ENCODE measurements around the gene SLC38A1.

Gene SLC38A1

GRCh38 chr12:46148327-46149078 lies 120.3 kb downstream of the SLC38A1 start:
- DNase-seq (ENCODE audit: low read depth), result peak; percentile 28
- peaks cover 2% of the 10 kb centered on the region for H3K4me1 ChIP-seq (ENCODE audit: control insufficient read depth, insufficient read depth, low read length)
- no peaks in the 10 kb centered on the region for H3K36me3 ChIP-seq (ENCODE audit: control insufficient read depth, insufficient read depth, low read length, severe bottlenecking)
- no peak overlapping the region for H3K4me3 ChIP-seq (ENCODE audit: low read length)
- H3K9me3 ChIP-seq (ENCODE audit: control insufficient read depth, low read length), result no peaks in the 10 kb centered on the region
- H3K27me3 ChIP-seq (replicated peaks; ENCODE audit: control insufficient read depth, insufficient read depth, low read length), result no peaks in the 10 kb centered on the region
- no peak overlapping the region for H3K9ac ChIP-seq (ENCODE audit: low read length)

DNA sequence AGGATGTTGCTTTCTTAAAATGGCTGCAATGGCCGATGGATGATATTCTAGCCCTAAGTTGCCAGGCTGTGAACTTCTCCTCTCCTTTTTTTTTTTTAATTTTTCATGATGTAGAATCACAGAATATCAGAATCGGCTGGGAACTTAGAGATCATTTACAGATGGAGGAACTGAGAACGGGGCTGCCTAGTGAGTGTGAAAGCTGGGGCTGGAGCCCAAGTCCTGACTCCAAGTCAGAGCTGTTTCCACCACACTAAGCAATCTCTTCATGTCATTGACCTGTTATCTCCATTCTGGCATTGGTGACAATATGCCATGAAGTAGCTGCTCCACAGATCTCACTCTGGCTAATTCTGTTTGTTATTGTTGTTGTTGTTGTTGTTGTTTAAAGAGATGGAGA lies 121.7 kb downstream of the SLC38A1 start:
- no peaks in the 10 kb centered on the region for H3K27me3 ChIP-seq (replicated peaks; ENCODE audit: control insufficient read depth, insufficient read depth, low read length)
- no peak overlapping the region for H3K9ac ChIP-seq (ENCODE audit: low read length)
- no peak overlapping the region for H3K4me3 ChIP-seq (ENCODE audit: low read length)
- H3K9me3 ChIP-seq (ENCODE audit: control insufficient read depth, low read length), result no peaks in the 10 kb centered on the region
- no peaks in the 10 kb centered on the region for H3K4me1 ChIP-seq (ENCODE audit: control insufficient read depth, insufficient read depth, low read length)
- no peak for DNase-seq (ENCODE audit: low read depth)
- no peaks in the 10 kb centered on the region for H3K36me3 ChIP-seq (ENCODE audit: control insufficient read depth, insufficient read depth, low read length, severe bottlenecking)

DNA sequence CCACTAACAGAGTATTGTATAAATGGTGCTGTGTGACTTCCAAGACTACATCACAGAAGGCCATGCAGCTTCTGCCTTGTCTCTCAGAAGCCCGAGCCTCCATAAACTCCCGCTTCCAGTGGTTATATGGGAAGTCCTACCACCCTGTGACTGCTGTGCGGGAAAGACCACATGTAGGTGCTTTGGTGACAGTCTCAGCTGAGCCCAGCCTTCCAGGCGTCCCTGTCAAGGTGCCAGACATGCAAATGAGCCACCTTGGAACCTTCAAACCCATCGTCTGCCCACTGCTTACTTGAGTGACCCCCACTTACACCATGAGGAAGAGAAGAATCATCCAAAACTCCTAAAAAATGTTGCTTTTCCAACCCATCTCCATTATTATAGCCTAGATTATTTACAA lies 123.0 kb downstream of the SLC38A1 start:
- no peaks in the 10 kb centered on the region for H3K4me1 ChIP-seq (ENCODE audit: control insufficient read depth, insufficient read depth, low read length)
- H3K36me3 ChIP-seq (ENCODE audit: control insufficient read depth, insufficient read depth, low read length, severe bottlenecking), result no peaks in the 10 kb centered on the region
- no peak overlapping the region for H3K9ac ChIP-seq (ENCODE audit: low read length)
- DNase-seq (ENCODE audit: low read depth), result no peak
- no peaks in the 10 kb centered on the region for H3K9me3 ChIP-seq (ENCODE audit: control insufficient read depth, low read length)
- no peak overlapping the region for H3K4me3 ChIP-seq (ENCODE audit: low read length)
- H3K27me3 ChIP-seq (replicated peaks; ENCODE audit: control insufficient read depth, insufficient read depth, low read length), result no peaks in the 10 kb centered on the region

DNA sequence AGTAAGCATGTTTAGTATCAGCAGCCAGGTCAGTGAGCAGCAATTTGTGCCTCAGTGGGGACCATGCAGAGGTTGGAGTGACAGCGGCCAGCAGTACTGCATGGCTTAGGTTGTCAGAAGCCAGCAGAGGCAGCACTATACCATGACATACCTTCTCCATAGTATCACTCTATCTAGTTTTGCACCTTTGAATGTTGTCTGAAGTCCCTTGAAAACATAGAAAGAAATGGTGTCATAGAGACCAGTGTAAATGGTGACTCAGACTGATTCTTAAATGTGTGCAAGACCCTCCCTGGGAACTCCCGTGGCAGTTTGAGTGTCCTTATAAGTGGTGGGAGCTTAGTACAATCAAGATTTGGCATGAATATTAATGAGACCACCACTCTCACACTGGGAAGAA lies 124.4 kb downstream of the SLC38A1 start:
- no peak overlapping the region for H3K4me3 ChIP-seq (ENCODE audit: low read length)
- no peak for DNase-seq (ENCODE audit: low read depth)
- H3K4me1 ChIP-seq (ENCODE audit: control insufficient read depth, insufficient read depth, low read length), result no peaks in the 10 kb centered on the region
- no peaks in the 10 kb centered on the region for H3K36me3 ChIP-seq (ENCODE audit: control insufficient read depth, insufficient read depth, low read length, severe bottlenecking)
- no peaks in the 10 kb centered on the region for H3K27me3 ChIP-seq (replicated peaks; ENCODE audit: control insufficient read depth, insufficient read depth, low read length)
- no peak overlapping the region for H3K9ac ChIP-seq (ENCODE audit: low read length)
- no peaks in the 10 kb centered on the region for H3K9me3 ChIP-seq (ENCODE audit: control insufficient read depth, low read length)

DNA sequence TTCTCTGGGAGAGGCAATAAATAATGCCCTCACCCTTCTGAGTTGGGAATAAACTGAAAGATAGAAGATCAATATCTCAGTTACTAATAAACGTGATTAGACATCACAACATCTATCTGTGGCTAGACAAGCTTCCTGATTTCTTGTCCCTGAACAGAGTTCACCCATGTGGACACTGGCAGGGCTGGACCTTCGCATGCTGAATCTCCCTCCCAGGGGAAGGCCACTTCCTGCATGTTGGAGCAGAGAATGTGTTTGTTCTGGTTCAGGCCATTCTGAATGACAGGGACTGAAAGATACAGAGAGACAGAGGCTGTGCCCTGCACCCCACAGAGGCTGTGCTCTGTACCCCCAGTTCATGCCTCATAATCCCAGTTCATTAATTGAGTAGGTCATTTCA lies 132.6 kb downstream of the SLC38A1 start:
- Histone ChIP-seq H3K9ac (ENCODE audit: low read length) (no peak overlapping the region), H3K27me3 (replicated peaks; ENCODE audit: control insufficient read depth, insufficient read depth, low read length) (no peaks in the 10 kb centered on the region), H3K9me3 (ENCODE audit: control insufficient read depth, low read length) (no peaks in the 10 kb centered on the region), H3K36me3 (ENCODE audit: control insufficient read depth, insufficient read depth, low read length, severe bottlenecking) (no peaks in the 10 kb centered on the region), H3K4me3 (ENCODE audit: low read length) (no peak overlapping the region), H3K4me1 (ENCODE audit: control insufficient read depth, insufficient read depth, low read length) (no peaks in the 10 kb centered on the region)
- DNase-seq (ENCODE audit: low read depth), result no peak

GRCh38 chr12:46135750-46136149 lies 133.1 kb downstream of the SLC38A1 start:
- H3K9ac ChIP-seq (ENCODE audit: low read length), result no peak overlapping the region
- H3K4me3 ChIP-seq (ENCODE audit: low read length), result no peak overlapping the region
- no peaks in the 10 kb centered on the region for H3K27me3 ChIP-seq (replicated peaks; ENCODE audit: control insufficient read depth, insufficient read depth, low read length)
- H3K4me1 ChIP-seq (ENCODE audit: control insufficient read depth, insufficient read depth, low read length), result no peaks in the 10 kb centered on the region
- H3K36me3 ChIP-seq (ENCODE audit: control insufficient read depth, insufficient read depth, low read length, severe bottlenecking), result no peaks in the 10 kb centered on the region
- no peak for DNase-seq (ENCODE audit: low read depth)
- H3K9me3 ChIP-seq (ENCODE audit: control insufficient read depth, low read length), result no peaks in the 10 kb centered on the region

DNA sequence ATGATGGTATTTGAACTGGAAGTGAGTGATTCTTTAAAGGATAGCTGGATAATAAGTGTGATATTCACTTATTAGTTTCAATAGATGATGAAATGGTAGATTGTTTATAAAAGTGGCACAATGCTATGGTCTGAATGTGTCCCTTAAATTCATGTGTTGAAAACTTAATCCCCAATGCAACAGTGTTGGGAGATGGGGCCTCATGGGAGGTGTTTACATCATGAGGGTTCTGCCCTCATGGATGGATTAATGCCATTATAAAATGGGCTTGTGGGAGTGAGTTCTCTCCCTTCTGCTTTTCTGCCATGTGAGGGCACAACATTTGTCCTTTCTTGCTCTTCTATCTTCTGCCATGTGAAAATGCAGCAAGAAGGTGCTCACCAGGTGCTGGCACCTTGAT lies 134.0 kb downstream of the SLC38A1 start:
- H3K4me3 ChIP-seq (ENCODE audit: low read length), result no peak overlapping the region
- H3K27me3 ChIP-seq (replicated peaks; ENCODE audit: control insufficient read depth, insufficient read depth, low read length), result no peaks in the 10 kb centered on the region
- no peaks in the 10 kb centered on the region for H3K36me3 ChIP-seq (ENCODE audit: control insufficient read depth, insufficient read depth, low read length, severe bottlenecking)
- no peaks in the 10 kb centered on the region for H3K4me1 ChIP-seq (ENCODE audit: control insufficient read depth, insufficient read depth, low read length)
- no peak overlapping the region for H3K9ac ChIP-seq (ENCODE audit: low read length)
- no peak for DNase-seq (ENCODE audit: low read depth)
- H3K9me3 ChIP-seq (ENCODE audit: control insufficient read depth, low read length), result no peaks in the 10 kb centered on the region

- DNase-seq (ENCODE audit: low read depth), result peak; percentile 50
- H3K9ac ChIP-seq (ENCODE audit: low read length), result no peak overlapping the region
- no peaks in the 10 kb centered on the region for H3K36me3 ChIP-seq (ENCODE audit: control insufficient read depth, insufficient read depth, low read length, severe bottlenecking)
- no peak overlapping the region for H3K4me3 ChIP-seq (ENCODE audit: low read length)
- no peaks in the 10 kb centered on the region for H3K27me3 ChIP-seq (replicated peaks; ENCODE audit: control insufficient read depth, insufficient read depth, low read length)
- no peaks in the 10 kb centered on the region for H3K9me3 ChIP-seq (ENCODE audit: control insufficient read depth, low read length)
- H3K4me1 ChIP-seq (ENCODE audit: control insufficient read depth, insufficient read depth, low read length), result no peaks in the 10 kb centered on the region
Measured at GRCh38 chr12:46134205-46134811, 134.5 kb downstream of the SLC38A1 start.

GRCh38 chr12:46133751-46134150 lies 135.1 kb downstream of the SLC38A1 start:
- no peaks in the 10 kb centered on the region for H3K4me1 ChIP-seq (ENCODE audit: control insufficient read depth, insufficient read depth, low read length)
- DNase-seq (ENCODE audit: low read depth), result peak; percentile 64
- H3K27me3 ChIP-seq (replicated peaks; ENCODE audit: control insufficient read depth, insufficient read depth, low read length), result no peaks in the 10 kb centered on the region
- no peaks in the 10 kb centered on the region for H3K9me3 ChIP-seq (ENCODE audit: control insufficient read depth, low read length)
- no peak overlapping the region for H3K9ac ChIP-seq (ENCODE audit: low read length)
- no peak overlapping the region for H3K4me3 ChIP-seq (ENCODE audit: low read length)
- H3K36me3 ChIP-seq (ENCODE audit: control insufficient read depth, insufficient read depth, low read length, severe bottlenecking), result no peaks in the 10 kb centered on the region
